Stimulated activated CD8-positive, alpha-beta memory T cell treated with anti-CD3 and anti-CD28 coated beads, Interleukin-2, amount 100 ng/mL, for 1 hour (primary cell): ENCODE data around the gene FGFR2.

Experiments used
- DNase-seq, 2 donors: peaks; one replicate each; pipeline ENCODE4 v3.0.0-alpha.2; 2020; ENCODE audit warnings: low read depth in 2 of 2

The FGFR2 gene

DNA sequence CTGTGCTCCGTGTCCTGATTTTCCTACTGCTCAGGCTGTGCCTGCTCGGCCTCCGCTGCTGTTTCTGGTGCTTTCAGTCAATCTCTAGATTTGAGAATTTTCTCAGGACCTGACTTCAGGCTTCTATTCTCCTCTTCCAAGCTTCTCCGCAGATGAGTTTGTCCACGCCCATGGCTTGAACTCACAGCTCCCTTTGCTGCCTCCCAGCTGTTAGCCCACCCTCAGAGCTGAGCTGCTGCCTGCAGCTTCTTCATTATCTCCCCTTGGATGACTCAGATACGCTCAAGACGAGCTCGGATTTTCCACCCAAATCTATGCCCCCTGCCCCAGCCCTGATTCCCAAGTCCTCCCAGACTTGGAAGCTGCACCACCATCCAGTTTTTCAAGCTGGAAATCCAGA, 104.7 kb downstream of the FGFR2 start:
- DNase-seq = no peak

- DNase-seq = no peak
These were observed 107.2 kb downstream of the FGFR2 start for GRCh38 chr10:121490871-121491519.

- no peak for DNase-seq
These were observed 112.7 kb downstream of the FGFR2 start for GRCh38 chr10:121485436-121486139.

GRCh38 chr10:121484816-121485215, 113.4 kb downstream of the FGFR2 start:
- no peak for DNase-seq

GRCh38 chr10:121484401-121484800, 113.8 kb downstream of the FGFR2 start:
- DNase-seq = no peak

DNA sequence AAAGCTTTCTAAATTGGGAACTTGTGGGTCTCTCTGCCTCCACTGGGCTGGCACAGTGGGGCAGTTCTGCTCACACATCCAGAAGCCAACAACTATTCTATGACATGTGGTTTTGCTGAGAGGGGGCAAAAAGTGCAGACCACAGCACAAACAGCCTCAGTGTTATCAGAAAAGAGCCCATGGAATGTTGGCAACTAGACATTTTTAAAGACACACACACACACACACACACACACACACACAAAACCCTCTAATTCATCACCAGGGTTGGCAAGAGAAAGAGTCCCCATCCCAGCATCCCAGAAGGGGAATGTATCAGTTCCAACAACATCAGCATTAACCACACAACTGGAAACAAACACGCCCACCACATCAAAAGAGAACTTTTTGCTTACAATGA, 117.1 kb downstream of the FGFR2 start:
- no peak for DNase-seq

GRCh38 chr10:121478556-121478955, 119.7 kb downstream of the FGFR2 start:
- DNase-seq = no peak

DNA sequence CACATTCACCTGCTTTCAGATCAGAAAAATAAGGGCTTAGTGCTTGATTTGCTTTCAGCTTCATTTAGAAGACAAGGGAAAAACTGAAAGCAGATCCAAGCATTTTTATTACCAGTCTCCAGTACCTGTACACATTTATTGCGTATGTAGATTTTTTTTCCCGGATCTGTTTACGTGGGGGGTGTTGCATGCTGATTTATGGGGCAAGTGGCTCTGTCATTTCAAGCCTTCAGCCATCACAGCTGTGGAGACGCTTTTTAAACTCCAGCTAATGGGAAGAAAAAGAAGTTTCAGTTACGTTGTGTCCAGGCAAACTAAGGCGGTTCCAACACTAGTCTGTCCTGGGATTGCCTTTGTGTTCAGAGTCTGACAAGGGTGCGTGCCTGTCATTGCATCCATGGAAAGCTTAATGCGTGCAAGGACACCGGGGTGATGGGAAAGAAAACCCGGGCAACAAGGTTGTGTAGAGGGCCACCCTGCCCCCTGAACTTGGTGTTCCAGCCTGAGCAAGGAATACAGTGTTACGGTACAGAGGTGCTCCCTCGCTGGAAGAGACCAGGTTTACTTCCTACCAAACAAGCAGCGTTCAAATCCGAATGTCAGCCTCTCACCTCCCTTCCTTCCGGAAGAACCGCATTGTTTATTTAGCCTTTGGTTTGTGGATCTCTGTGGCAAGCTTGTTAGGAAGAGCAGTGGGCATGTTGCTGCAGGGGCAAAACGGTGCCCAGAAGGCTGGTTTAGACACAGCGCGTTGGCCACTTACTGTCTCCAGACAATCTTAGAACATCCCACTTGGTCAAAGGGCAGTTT, 128.2 kb downstream of the FGFR2 start:
- no peak for DNase-seq

- no peak for DNase-seq
These were observed 129.5 kb downstream of the FGFR2 start for GRCh38 chr10:121468726-121469125.

GRCh38 chr10:121466424-121466823, 131.8 kb downstream of the FGFR2 start:
- DNase-seq = no peak

DNA sequence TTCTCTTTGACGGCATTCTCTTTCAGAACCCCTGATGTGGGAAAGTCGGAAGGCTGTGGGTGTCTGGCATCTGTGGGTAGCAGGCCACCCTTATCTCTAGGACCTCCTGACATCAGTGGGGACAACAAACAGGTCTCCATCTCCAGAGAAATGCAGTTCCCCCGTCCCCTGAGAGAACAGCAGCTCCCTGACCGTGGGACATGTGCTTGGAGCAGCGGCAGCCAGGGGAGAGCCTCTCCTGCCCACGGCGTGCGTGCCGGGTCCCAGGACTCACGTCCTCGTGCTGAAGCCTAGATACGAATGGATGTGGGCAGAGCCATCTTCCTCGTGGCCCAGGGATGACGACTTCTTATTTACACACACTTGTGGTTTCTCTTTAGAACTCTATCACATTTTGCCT, 133.0 kb downstream of the FGFR2 start:
- DNase-seq = no peak

DNA sequence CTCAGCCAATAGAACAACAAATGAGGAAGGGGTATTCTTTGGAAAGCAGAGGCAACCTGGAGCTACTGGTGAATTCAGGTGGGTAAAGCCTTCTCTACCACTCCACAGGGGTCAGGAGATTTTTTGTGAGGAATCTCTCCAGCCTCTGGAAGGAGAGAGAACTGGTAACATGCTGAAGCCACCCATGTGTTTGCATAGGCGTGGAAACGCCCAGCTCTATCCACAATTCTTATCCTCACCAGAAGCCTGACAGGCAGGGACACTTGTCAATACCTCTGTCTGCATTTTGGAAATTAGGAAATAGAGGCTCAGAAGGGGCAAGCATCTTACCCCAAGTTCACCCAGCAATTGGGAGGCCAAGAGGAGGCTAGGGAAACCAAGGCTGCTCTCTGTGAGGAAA, 133.7 kb downstream of the FGFR2 start:
- DNase-seq = no peak

DNA sequence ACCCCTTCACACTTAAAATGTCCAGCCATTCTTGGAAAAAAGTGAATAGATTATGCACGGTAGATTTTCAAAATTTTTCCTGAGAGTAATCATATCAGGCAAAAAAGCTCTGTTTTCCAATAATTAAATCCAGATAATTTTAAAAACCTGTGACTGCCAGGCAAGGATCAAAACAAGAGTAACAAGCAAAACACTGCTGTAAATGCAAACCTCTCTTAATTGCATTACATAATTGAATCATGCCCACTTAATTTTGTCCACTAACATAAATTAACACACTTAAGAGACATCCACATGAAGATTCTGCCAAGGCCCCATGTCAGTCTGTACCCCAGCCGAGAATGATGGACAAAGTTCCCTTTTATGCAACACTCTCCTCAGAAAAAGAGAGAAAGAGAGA, 135.3 kb downstream of the FGFR2 start:
- DNase-seq = no peak

- DNase-seq = no peak
These were observed 136.0 kb downstream of the FGFR2 start for GRCh38 chr10:121462281-121462680.

DNA sequence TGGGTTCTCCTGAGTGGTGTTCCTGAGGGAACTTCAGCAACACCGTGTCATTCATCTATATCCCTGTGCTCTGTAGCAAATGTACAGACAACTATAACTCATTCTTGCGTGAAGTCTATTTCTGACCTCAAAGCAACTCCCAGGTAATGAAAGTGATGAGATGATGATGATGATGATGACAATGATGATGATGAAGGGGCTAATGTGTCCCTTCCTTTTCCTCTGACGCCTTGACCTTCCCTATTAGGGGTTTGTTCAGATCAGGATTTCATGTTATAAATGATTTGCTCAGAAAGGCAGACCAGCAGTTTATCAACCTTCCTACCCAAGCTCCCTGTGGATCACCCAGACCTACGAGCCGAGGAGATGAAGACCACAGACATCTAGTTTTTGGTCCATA, 136.9 kb downstream of the FGFR2 start:
- no peak for DNase-seq

GRCh38 chr10:121460733-121461132, 137.5 kb downstream of the FGFR2 start:
- no peak for DNase-seq

- DNase-seq = no peak
These were observed 138.4 kb downstream of the FGFR2 start for GRCh38 chr10:121459622-121460453.

DNA sequence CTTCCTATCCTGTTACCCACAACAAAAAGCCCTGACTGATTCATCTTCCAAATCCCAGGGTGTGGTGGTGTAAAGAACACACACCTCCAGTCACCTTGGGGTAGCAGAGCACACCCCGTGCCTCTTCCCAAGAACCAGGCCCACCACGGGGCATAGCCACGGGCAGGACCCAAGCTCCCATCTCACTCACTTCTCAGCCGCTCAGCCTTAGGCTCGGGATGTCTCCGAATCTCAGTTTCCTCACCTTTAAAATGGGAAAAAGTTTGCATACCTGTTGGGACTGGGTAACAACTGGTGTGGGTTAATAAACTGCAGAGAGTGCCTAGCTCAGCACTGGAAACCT, 139.0 kb downstream of the FGFR2 start:
- no peak for DNase-seq

DNA sequence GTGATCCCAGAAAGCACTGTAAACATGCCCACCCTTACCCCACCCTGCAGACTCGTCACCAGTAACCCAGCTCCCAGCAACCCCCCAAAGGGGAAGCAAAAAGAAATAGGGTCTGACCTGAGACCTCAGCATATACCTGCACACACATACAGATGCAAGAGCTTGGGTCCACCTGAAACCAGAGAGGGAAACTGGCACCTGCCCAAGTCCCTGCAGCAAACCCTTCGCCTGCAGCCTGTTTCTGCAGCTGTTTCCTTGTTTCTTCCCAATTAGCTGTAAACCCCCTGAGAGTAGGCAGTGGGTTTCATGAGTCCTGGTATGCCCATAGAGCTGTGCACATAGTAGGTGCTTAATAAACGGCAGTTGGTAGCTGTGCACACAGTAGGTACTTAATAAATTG, 140.5 kb downstream of the FGFR2 start:
- DNase-seq = no peak

- no peak for DNase-seq
These were observed 142.9 kb downstream of the FGFR2 start for GRCh38 chr10:121455377-121455776.

DNA sequence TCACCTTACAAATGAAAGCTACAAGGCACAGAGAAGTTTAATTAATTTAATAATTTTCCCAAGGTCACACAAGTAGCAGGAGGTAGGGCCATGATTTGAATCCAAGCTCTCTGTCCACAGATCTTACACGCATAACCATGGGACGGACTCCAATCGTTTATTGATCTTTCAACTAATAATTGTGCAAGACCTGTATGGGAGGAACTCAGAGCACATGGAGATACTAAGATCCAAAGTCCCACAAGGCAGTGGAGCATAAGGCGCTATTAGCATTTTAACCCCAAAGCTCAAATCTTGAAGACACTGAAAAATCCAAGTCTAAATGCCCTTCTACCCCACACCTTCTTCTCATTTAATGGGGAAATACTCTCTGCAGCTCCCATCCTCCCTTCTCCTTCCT, 143.5 kb downstream of the FGFR2 start:
- no peak for DNase-seq

GRCh38 chr10:121453160-121453559, 145.1 kb downstream of the FGFR2 start:
- no peak for DNase-seq
